Dendritic cell treated with granulocyte-macrophage colony-stimulating factor and Interleukin-4, amounts not matched to agents 40 ng/mL and 50 ng/mL, for 4 days (primary cell): ENCODE results near the gene GRIN1.

Experiments used
- H3K27ac Mint-ChIP-seq: one replicate; pipeline ENCODE4 v1.8.0; 2022; ENCODE audit warnings: mild to moderate bottlenecking, mixed read lengths
- H3K27me3 Mint-ChIP-seq: one replicate; pipeline ENCODE4 v1.8.0; 2022; ENCODE audit warnings: mild to moderate bottlenecking, mixed read lengths
- H3K36me3 Mint-ChIP-seq: one replicate; pipeline ENCODE4 v1.8.0; 2022; ENCODE audit warnings: low read depth, mixed read lengths
- H3K4me1 Mint-ChIP-seq: one replicate; pipeline ENCODE4 v1.8.0; 2022; ENCODE audit warnings: low read depth, mixed read lengths
- H3K4me3 Mint-ChIP-seq: one replicate; pipeline ENCODE4 v1.8.0; 2022; ENCODE audit warnings: mild to moderate bottlenecking, moderate library complexity, mixed read lengths
- H3K9me3 Mint-ChIP-seq: one replicate; pipeline ENCODE4 v1.8.0; 2022; ENCODE audit warnings: mixed read lengths
- intact Hi-C: fragments of 100-400 bp; cut with micrococcal nuclease; formaldehyde crosslinking; loops from one replicate; pipeline ENCODE4 v1.15.0; 2022

Gene GRIN1

GRCh38 chr9:137143459-137143858 lies 4.5 kb downstream of the GRIN1 start:
- intact Hi-C loops = no loop called here
- Mint-ChIP-seq H3K27ac (no peak overlapping the region), H3K4me1 (no peaks in the 10 kb centered on the region), H3K27me3 (peaks cover 72% of the 10 kb centered on the region), H3K4me3 (no peak overlapping the region), H3K9me3 (no peaks in the 10 kb centered on the region), H3K36me3 (no peaks in the 10 kb centered on the region)

- no peak overlapping the region for H3K27ac Mint-ChIP-seq
- no peak overlapping the region for H3K4me3 Mint-ChIP-seq
- H3K27me3 Mint-ChIP-seq = peaks cover 59% of the 10 kb centered on the region
- intact Hi-C loops = no loop called here
- no peaks in the 10 kb centered on the region for H3K9me3 Mint-ChIP-seq
- H3K4me1 Mint-ChIP-seq = peaks cover 7% of the 10 kb centered on the region
- no peaks in the 10 kb centered on the region for H3K36me3 Mint-ChIP-seq
Measured at GRCh38 chr9:137145731-137146526, 7.0 kb downstream of the GRIN1 start.

- Mint-ChIP-seq H3K36me3 (no peaks in the 10 kb centered on the region), H3K4me3 (no peak overlapping the region), H3K4me1 (peaks cover 12% of the 10 kb centered on the region), H3K27me3 (peaks cover 53% of the 10 kb centered on the region), H3K9me3 (no peaks in the 10 kb centered on the region), H3K27ac (no peak overlapping the region)
- intact Hi-C loops = no loop called here
Measured at GRCh38 chr9:137146527-137146918, 7.6 kb downstream of the GRIN1 start.

- intact Hi-C loops = no loop called here
- Mint-ChIP-seq H3K9me3 (no peaks in the 10 kb centered on the region), H3K4me3 (no peak overlapping the region), H3K36me3 (no peaks in the 10 kb centered on the region), H3K27me3 (peaks cover 47% of the 10 kb centered on the region), H3K27ac (no peak overlapping the region), H3K4me1 (peaks cover 12% of the 10 kb centered on the region)
Measured at GRCh38 chr9:137147091-137147792, 8.3 kb downstream of the GRIN1 start.

- Mint-ChIP-seq H3K27ac (no peak overlapping the region), H3K4me3 (no peak overlapping the region), H3K36me3 (no peaks in the 10 kb centered on the region), H3K27me3 (peaks cover 42% of the 10 kb centered on the region), H3K4me1 (peaks cover 12% of the 10 kb centered on the region), H3K9me3 (no peaks in the 10 kb centered on the region)
- intact Hi-C loops = no loop called here
Measured at GRCh38 chr9:137147793-137148160, 8.8 kb downstream of the GRIN1 start.

- intact Hi-C loops = no loop called here
- Mint-ChIP-seq H3K27ac (no peak overlapping the region), H3K9me3 (no peaks in the 10 kb centered on the region), H3K36me3 (no peaks in the 10 kb centered on the region), H3K27me3 (peaks cover 40% of the 10 kb centered on the region), H3K4me3 (no peak overlapping the region), H3K4me1 (peaks cover 12% of the 10 kb centered on the region)
Measured at GRCh38 chr9:137148242-137148641, 9.3 kb downstream of the GRIN1 start.

GRCh38 chr9:137148661-137149060 lies 9.7 kb downstream of the GRIN1 start:
- no peak overlapping the region for H3K27ac Mint-ChIP-seq
- H3K9me3 Mint-ChIP-seq = no peaks in the 10 kb centered on the region
- peaks cover 12% of the 10 kb centered on the region for H3K4me1 Mint-ChIP-seq
- peaks cover 37% of the 10 kb centered on the region for H3K27me3 Mint-ChIP-seq
- no peaks in the 10 kb centered on the region for H3K36me3 Mint-ChIP-seq
- intact Hi-C loops = no loop called here
- H3K4me3 Mint-ChIP-seq = no peak overlapping the region

GRCh38 chr9:137149363-137149762 lies 10.4 kb downstream of the GRIN1 start:
- intact Hi-C loops = no loop called here
- Mint-ChIP-seq H3K9me3 (no peaks in the 10 kb centered on the region), H3K4me1 (peaks cover 12% of the 10 kb centered on the region), H3K27me3 (peaks cover 31% of the 10 kb centered on the region), H3K27ac (no peak overlapping the region), H3K36me3 (no peaks in the 10 kb centered on the region), H3K4me3 (no peak overlapping the region)

GRCh38 chr9:137149942-137150616 lies 11.1 kb downstream of the GRIN1 start:
- intact Hi-C loops = no loop called here
- Mint-ChIP-seq H3K9me3 (no peaks in the 10 kb centered on the region), H3K4me1 (peaks cover 12% of the 10 kb centered on the region), H3K4me3 (no peak overlapping the region), H3K27me3 (peaks cover 36% of the 10 kb centered on the region), H3K27ac (peak overlapping the region; percentile 75), H3K36me3 (no peaks in the 10 kb centered on the region)

GRCh38 chr9:137150617-137151457 lies 11.9 kb downstream of the GRIN1 start:
- Mint-ChIP-seq H3K27ac (peak overlapping the region; percentile 75), H3K36me3 (no peaks in the 10 kb centered on the region), H3K4me3 (peak overlapping the region; percentile 40), H3K27me3 (peaks cover 43% of the 10 kb centered on the region), H3K4me1 (peaks cover 12% of the 10 kb centered on the region), H3K9me3 (no peaks in the 10 kb centered on the region)
- intact Hi-C loops = no loop called here

GRCh38 chr9:137152844-137153405 lies 14.0 kb downstream of the GRIN1 start:
- no peaks in the 10 kb centered on the region for H3K9me3 Mint-ChIP-seq
- H3K36me3 Mint-ChIP-seq = no peaks in the 10 kb centered on the region
- no peak overlapping the region for H3K4me3 Mint-ChIP-seq
- H3K4me1 Mint-ChIP-seq = peaks cover 26% of the 10 kb centered on the region
- intact Hi-C loops = no loop called here
- peaks cover 49% of the 10 kb centered on the region for H3K27me3 Mint-ChIP-seq
- no peak overlapping the region for H3K27ac Mint-ChIP-seq

- intact Hi-C loops = no loop called here
- H3K27ac Mint-ChIP-seq = no peak overlapping the region
- peak overlapping the region; percentile 32 for H3K4me3 Mint-ChIP-seq
- H3K27me3 Mint-ChIP-seq = peaks cover 73% of the 10 kb centered on the region
- H3K4me1 Mint-ChIP-seq = peaks cover 16% of the 10 kb centered on the region
- no peaks in the 10 kb centered on the region for H3K36me3 Mint-ChIP-seq
- no peaks in the 10 kb centered on the region for H3K9me3 Mint-ChIP-seq
Measured at GRCh38 chr9:137156567-137157375, 17.8 kb downstream of the GRIN1 start.
